Limb (tissue), 2 donors: ENCODE data around the gene ATXN10.
A peak's percentile ranks its signal among the peaks of the same experiment; 100 is the strongest.
"Not testable (repeated sequence)": the region's sequence is repeated elsewhere in the genome, so short reads cannot be mapped to it uniquely, and the experiment has no call there.

Source experiments
- DNase-seq, 2 donors: peaks; one replicate each; pipeline ENCODE4 v3.0.0-alpha.2; 2016; ENCODE audit errors: extremely low spot score in 2 of 2

ATXN10 gene

DNA sequence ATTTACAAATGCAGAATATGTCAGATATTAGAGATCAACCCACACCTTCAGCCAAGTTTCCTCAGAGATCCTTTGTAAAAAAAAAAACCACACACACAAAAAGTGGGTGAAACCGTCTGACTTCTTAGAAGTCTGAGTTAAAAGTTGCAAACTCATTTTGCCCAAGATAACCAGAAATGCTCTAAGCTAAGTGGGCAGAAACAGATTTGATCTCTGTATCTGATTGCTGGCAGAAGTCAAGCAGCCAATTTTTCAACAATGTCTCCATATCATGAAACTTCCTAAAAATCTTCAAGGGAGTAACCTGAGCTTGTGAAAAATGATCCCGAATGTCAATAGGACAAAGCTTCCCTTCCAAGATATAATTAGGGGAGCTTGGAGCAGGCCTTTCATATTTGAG lies 28.6 kb upstream of the ATXN10 start:
- DNase-seq = no peak

DNA sequence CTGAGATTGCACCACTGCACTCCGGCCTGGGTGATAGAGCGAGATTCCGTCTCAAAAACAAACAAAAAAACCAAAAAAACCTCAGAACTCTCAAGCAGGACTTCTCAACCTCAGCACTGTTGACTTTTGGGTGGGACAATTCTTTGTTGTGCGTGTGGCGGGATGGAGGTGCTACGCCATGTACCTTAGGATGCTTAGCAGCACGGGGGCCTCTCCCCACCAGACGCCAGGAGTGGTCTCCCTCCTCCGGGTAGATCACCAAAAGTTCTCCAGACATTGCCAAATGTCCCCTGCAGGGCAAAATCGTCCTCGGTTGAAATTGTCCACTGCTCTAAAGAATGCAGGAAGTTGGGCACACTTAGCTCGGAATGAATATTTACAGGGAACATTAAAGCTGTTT lies 26.9 kb upstream of the ATXN10 start:
- DNase-seq = no peak

DNA sequence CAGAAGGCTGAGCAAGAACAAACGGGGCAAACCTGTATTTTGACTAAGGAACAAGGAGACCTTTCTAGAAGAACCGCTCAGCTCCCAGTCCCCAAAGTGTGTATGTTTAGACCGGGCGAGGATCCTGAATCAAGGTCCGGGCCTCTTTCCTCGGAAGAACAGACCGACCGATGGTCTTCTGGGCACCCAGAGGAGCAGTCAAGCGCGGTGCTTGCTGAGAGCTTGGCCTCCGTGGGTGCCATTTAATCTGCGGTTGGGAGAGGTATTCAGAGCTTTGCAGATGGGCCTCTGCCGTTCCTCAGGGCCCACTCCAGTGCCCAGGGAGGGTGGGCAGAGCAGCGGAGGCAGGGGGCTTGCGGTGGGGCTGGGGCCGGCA lies 26.5 kb upstream of the ATXN10 start:
- no peak for DNase-seq

DNA sequence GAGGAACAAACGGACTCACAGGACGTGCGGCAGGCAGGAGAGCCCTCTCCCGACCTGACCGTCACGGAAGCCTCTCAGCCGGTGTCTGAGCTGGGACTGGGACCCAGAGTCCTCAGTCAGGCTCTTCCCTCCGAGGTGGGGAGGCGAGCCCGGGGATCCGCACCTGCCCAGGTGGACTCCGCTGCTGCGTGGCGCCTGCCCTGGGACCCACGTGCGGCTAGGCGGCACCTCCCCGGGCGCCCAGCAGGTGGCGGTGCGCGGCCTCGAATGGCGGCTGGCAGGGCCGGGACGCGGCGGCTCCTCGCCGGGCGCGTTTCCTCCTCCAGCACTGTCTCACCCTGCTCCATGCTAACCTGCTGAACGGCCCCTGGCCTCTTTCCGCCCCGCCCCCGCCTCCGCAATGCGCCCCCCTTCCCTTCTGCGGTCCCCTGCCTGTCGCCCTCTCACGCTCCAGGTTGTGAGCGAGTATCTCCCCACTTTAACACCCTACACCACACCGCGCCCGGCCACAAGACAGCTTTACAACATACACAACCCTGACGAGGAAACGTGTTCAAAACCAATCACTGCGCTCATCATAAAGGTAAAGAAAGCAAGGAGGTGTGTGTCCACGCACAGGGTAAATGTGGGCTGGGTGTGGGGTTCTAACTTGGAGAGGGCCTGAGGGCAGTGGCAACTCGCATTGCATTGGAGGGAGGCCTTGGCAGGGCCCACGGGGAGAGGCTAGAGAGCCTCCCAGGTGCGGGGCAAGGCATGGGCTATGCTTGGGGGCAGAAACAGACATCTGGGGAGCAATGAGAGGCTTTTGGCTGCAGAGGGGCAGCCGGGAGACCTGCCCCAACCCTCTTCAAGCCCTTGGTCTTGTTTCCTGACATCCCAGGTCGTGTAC lies 25.9 kb upstream of the ATXN10 start:
- DNase-seq = peak; percentile 70 to 88

DNA sequence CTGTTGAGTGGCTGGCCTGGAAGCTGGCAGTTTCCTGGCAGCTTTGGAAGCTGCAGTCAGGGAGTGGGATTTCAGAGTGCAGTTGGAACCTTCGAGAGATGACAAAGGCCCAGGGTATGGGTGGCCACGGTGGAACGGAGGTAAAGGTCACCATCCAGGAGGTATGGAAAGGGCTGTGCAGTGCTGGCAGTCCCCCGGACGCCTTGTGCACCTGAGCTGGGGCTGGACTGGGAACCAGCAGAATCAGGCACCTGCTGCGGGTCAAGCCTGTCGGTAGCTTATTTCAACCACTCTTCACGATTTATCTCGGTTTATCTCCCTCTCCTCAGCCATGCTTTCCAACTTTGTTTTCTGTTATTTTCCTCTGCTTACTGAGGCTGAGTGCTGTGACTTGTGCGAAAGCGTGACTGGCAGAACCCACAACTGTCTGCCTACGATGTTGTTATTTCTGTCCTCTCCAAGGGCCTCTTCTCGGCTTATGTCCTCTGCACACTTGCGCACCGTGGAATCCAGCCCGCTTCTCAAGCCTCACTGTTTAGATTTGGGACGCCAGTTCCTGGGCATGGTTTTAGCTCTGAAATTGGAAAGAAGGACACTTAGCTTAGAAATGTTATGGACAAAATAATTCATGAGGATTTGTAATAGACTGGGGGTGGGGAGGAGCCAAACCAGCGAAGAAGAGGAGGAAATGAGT lies 24.0 kb upstream of the ATXN10 start:
- no peak for DNase-seq

DNA sequence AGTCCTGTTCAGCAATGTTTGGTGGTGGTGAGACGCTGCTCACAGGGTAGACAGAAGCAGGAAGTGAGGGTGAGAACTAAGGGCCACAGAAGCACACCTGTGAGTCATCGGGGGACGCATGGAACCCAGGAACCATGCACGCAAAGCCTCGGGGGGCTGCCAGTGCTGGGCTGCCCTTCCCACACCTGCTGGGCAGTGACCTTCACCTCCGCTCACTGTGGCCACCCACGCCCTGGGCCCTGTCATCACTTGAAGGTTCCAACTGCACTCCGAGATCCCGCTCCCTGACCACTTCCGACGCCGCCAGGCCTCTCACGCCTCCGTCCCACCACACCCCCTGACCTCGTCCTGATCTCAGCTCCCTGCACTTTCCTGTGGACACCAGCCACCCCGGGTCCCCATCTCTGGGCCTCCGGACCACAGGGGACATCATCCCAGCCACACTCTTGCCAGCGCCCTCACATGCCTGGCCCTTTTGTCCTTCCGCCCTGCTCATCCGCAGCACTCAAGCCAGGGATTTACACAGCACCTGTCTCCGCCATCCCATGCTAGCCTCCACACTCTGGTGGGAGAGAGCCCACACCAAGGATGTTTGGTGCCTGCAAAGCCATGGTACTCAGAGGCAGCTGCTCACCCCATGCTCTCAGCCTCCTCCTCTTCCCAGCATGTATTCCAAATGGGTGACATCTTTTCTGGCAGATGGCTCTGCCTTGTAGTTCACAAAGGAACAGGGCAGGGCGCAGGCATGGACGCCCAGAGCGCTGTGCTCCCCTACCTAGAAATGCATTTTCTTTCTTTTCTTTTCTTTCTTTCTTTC lies 23.1 kb upstream of the ATXN10 start:
- no peak for DNase-seq

DNA sequence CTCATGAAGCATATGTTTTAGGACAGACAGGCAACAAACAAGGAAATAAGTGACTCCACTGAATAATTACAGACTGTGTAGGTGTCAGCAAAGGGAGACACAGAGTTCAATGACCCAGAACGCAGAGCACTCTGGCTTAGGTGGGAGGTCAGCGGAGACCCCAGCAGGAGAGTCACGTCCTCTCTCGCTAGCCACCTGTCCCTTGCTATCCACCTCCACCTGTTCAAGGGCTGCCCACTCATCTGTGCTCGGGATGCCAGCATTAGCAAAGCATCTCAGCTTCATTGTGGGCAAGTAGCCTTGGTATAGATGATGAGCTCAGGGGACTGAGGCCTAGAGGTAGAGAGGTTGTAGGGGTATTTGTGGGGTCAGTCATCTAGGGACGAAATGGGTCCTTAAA lies 21.8 kb upstream of the ATXN10 start:
- no peak for DNase-seq

DNA sequence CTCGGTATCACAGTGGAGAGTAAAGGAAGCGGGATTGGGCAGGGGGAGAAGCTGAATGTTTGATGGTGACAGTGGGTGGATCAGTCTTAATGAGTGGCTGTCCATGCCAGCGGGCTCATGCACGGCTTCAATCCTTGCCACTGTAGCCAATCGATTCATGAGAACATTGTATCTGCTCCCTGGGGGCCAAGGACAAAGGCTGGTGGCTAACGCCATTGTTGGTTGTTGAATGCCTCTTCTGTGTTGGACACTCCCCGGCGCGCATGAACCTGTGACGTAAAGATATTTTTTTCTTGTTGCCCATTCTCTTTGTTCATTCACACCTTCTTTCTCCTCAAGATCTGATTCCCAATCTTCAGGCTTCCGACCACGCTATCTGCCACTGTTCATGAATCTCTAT lies 20.9 kb upstream of the ATXN10 start:
- no peak for DNase-seq

DNA sequence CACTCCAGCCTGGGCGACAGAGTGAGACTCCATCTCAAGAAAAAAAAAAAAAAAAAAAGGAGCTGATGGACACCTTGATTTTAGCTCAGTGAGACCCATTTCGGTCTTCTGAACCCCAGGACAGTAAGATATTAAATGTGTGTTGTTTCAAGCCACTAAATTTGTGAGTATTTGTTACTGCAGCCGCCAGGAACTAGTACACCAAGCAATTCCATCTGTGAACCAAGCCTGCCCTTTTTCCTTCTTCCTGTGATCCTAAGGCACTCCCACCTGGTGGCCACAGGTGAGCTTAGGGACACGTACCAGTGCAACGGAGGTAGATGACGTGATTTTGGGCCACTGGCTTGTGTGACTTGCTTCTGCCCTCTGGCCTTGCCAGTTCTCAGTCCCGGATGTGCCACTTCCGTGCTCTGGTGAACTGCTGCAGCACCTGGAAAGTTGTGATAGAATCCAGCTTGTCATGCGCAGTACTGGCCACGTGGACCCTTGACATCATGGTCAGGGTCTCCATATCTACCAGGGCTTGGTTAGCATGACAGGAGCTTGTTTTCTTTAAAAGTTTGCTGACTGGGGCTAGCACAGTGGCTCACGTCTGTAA lies 19.6 kb upstream of the ATXN10 start:
- DNase-seq = no peak

DNA sequence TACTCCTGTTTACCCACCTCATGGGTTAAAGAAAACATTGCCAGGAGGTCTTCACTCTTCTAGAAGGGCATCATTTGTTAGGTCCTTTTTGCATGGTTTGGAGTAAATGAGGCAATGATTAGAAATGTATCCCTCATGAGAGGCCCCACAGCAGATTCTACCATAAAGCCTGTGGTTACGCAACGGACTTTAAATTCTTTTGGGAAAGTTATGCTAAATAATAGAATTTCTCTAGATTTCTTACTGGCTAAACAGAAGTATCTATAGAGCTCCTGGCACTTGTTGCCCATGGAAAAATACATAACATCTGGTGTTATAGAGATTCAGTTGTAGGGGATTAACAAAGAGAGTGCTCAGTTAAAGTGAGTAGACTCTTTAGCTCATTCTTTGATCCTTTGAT lies 15.1 kb upstream of the ATXN10 start:
- no peak for DNase-seq

DNA sequence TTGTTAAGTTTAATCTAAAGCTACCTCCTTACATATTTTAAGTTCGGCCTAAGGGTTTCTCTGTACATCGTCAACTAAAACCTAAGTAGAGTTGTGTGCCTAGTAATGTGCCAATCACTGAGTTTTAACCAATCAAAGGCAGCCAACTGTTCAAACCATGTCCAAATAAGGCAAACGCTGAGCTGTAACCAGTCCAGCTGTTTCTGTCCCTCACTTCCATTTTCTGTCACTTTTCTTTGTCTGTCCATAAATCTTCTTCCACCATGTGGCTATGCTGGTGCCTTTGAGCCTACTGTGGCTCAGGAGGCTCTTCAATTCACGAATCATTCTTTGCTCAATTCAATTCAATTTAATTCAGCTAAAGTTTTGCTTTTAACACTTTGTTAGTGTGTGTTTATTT lies 13.9 kb upstream of the ATXN10 start:
- no peak for DNase-seq

DNA sequence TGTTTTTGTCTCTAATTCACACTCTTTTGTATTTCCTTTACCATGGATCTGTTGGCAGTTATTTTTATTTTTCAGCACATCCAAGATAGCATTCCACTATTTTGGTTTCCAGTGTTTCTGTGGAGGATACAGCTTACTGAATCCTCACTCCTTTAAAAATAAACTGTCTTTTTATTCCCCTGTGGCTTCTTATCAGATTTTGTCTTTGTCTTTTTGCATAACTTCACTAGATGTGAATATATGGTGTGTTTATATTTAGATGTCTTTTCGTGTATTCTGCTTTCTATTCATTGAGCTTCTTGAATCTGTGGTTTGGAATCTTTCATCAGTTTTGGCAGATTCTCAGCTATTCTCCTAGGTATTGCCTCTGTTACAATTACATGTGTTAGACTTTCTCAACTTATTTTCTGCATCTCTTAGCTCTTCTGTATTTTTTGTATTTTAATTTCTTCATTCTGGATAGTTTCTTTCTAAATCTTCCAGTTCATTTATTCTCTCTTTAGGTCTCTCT lies 7.4 kb upstream of the ATXN10 start:
- no peak for DNase-seq

DNA sequence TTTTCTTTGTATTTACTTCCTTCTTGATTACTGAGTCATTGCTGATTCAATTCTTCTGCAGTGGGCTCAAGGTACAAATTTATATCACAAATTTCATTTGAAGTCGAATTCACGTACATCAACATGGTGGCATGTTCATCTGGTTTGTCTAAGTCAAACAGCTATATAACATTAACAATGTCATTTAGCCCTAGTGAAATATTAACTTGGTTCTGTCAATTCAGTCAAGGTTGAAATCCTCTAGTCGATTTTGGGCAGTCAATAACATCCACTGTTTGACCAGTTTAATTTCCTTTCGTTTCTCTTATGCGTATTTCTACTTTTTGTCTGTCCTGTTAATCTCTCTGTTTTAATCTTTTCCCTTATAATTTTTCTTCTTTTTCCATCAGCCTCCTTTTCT lies 4.1 kb upstream of the ATXN10 start:
- DNase-seq = no peak

DNA sequence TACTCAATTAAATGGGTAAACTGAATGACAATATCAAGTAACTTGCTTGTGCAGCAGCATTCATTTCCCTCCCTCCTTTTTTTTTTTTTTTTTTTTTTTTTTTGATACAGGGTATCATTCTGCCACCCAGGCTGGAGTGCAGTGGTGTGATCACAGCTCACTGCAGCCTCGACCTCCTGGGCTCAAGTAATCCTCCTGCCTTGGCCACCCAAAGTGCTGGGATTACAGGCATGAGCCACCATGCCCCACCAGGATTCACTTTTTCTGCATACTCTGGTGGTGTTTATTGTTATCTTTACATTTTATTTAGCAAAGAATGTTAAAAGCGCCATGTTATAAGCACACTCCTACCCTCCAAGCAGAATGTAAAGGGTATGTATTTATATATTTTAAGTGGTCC lies 1.3 kb upstream of the ATXN10 start:
- DNase-seq = not testable (repeated sequence)

DNA sequence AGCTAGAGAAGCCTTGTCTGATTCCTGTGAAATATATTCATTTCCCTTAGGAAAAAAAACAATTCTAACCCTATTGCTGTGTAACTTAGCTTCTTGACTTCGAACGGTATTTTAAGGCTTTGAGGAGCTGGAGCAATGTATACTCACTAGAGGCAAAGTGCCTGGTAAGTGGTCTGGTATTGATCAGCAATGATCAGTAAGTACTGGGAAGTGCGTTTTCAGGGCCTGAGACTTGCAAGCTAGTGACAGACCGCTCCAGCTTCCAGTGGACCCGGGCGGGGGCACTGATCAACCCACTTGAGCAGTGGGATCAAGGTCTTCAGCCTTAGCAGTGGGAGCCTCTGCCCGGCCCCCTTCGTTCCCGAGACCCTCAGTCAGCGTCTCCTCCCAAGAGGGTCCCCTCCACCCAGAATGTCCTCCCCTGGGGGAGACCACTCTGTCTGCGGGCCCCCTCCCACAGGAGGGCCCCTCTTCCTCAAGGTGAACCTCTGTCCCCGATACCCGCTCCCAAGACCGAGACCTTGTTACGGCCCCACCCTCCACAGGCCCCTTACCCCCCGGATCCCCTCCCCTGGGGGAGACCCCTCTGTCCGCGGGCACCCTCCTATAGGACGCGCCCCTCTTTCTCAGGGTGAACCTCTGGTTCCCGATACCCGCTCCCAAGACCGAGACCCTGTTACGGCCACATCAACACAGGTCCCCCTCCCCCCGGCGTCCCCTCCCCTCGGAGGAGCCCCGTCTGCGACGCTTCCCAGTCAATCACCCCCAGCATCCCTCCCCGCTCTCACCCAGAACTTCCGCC lies 452 bp upstream of the ATXN10 start:
- DNase-seq = peak; percentile 62 to 90

DNA sequence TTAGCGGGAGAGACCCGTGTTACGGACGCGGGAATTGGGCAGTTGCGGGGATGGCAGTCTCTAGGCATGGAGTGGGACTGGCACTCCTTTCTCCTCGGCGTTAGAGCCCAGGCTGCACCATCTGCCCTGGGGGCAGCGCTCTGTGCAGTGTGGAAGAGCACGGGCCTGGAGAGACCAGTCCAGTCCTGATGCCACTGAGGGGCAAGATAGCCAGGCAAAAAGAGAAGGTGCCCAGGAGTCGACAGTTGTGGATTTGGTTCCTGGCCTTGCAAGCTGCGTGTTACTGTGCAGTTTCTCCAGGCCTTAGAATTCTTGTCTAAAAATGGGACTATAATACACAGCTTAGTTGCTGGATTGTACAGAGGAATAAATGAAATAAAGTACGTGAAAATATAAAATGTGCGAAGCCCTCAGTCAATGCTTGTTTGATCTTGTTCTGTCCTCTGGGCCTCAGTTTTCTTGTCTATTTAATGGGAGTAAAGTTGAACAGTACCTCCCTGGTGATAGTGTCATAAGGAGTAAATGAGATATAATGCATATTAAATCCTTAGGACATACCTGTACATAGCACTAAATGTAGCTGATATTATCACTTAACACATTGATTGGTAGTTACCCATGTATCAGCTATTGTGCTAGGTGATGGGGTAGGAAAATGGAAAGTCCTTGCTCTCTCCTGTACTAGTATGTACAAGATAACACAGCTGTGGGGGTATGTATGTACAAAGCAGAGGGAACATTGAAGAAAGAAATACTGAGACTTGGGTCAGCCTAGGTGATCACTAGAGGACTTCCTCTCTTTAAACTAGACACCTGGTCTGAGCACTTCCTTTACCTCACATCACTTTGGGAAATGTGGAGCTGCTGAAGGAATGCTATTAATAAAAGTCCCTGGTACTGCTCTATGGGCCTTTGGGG lies 1.2 kb downstream of the ATXN10 start:
- DNase-seq = no peak

DNA sequence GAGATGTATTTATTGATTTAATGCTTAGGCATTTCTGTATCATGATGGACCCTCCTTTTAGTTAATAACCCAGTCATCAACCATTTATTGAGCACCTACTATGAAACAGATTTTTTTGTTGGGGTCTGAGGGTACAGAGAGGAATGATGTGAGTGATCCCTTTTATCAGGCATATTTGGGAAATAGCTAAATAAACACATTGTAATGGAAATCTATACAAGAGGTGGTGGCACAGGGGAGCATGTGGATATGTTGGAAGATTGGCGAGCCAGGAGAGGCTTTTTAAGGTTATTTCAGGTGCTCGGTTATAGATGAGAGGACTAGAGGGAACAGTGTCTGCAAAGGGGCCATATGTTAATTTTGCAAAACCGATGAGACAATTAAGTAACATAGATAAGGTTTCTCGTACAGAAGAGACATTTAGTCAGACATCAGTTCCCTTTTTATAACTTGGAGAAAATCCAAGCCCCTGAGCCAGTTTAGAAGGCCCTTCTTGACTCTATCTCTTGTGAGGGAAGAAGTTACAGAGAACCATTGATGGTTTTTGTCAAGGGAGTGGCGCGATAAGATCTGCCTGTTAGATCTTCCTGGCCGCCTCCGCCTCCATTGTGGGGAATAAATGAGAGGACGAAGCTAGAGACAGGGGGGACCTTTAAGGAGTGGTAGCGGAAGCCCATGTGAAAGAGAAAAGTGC lies 2.0 kb downstream of the ATXN10 start:
- no peak for DNase-seq

DNA sequence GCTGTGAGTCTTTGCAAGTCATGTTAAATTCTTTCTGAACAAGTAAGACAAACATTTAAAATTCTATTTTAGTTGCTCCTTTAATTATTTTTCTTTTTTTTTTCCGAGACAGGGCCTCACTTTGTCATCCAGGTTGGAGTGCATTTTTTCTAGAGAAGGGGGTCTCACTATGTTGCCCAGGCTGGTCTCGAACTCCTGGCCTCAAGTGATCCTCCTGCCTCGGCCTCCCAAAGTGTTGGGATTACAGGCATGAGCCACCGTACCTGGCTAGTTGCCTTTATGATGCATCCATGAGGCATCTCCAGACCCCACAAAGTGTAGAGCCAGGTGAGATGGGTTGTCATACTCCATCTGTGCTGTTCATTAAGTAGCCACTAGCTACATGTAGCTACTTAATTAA lies 4.4 kb downstream of the ATXN10 start:
- no peak for DNase-seq

DNA sequence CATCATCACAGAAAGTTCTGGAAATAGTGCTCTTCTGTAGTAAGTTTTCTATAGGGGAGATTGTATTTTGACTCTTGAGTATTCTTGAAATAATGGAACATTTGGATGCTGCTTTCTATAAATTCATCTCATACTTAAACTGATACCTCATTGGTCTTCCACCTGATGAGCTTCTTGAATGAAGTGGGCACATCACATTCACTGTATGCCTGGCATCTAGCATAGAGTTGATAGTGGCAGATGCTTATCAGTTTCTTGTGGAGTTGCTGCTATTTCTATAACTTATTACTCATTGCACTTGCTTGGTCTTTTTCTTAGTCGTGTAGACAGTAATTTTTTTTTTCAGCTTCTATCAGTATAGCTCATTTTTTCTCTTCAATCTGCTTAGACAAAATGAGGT lies 5.4 kb downstream of the ATXN10 start:
- no peak for DNase-seq
